HG03175 (cell line): ENCODE results near the gene RPIA.
"Not testable (repeated sequence)": the region's sequence is repeated elsewhere in the genome, so short reads cannot be mapped to it uniquely, and the experiment has no call there.

Source experiments
- ATAC-seq: cut with Tn5 transposase; IDR thresholded peaks from one replicate; pipeline ENCODE4 v1.9.1; 2021; ENCODE audit warnings: mild to moderate bottlenecking, moderate library complexity; ENCODE audit not compliant: unreplicated experiment

The RPIA gene

GRCh38 chr2:88729061-88729745 is 37.7 kb downstream of the RPIA start:
- ATAC-seq = no peak

GRCh38 chr2:88733155-88733902 is 41.9 kb downstream of the RPIA start:
- ATAC-seq = no peak

GRCh38 chr2:88735133-88735532 is 43.7 kb downstream of the RPIA start:
- no peak for ATAC-seq

GRCh38 chr2:88735853-88736252 is 44.4 kb downstream of the RPIA start:
- no peak for ATAC-seq

- no peak for ATAC-seq
Measured at GRCh38 chr2:88736437-88736836, 45.0 kb downstream of the RPIA start.

GRCh38 chr2:88737385-88737784 is 45.9 kb downstream of the RPIA start:
- no peak for ATAC-seq

- ATAC-seq = no peak
Measured at GRCh38 chr2:88738271-88738670, 46.8 kb downstream of the RPIA start.

GRCh38 chr2:88739985-88740600 is 48.6 kb downstream of the RPIA start:
- ATAC-seq = peak; percentile 87

- ATAC-seq = no peak
Measured at GRCh38 chr2:88746929-88747490, 55.5 kb downstream of the RPIA start.

GRCh38 chr2:88747990-88748389 is 56.5 kb downstream of the RPIA start:
- no peak for ATAC-seq

- no peak for ATAC-seq
Measured at GRCh38 chr2:88751768-88752167, 60.3 kb downstream of the RPIA start.

GRCh38 chr2:88753833-88754584 is 62.5 kb downstream of the RPIA start:
- peak; percentile 96 for ATAC-seq

GRCh38 chr2:88754585-88755320 is 63.3 kb downstream of the RPIA start:
- peak; percentile 20 for ATAC-seq

- no peak for ATAC-seq
Measured at GRCh38 chr2:88755836-88756235, 64.4 kb downstream of the RPIA start.

GRCh38 chr2:88757025-88757424 is 65.6 kb downstream of the RPIA start:
- ATAC-seq = no peak

- ATAC-seq = not testable (repeated sequence)
Measured at GRCh38 chr2:88758702-88759101, 67.2 kb downstream of the RPIA start.

GRCh38 chr2:88760819-88761598 is 69.5 kb downstream of the RPIA start:
- no peak for ATAC-seq

GRCh38 chr2:88764141-88764849 is 72.8 kb downstream of the RPIA start:
- no peak for ATAC-seq

GRCh38 chr2:88764850-88765153 is 73.3 kb downstream of the RPIA start:
- peak; percentile 14 for ATAC-seq
